CD8-positive, alpha-beta memory T cell (primary cell): ENCODE measurements around the gene NCF2. TPM values are rescaled to one million over a fixed set of nuclear protein-coding genes. Genes with fewer than 3 reads are reported as not detected.

Experiments used
- CTCF ChIA-PET: fragments of 350-600 bp; sonication (Branson Sonifier 250); formaldehyde crosslinking; loops from one replicate; lab custom pipeline; 2021; ENCODE audit warnings: antibody characterized with exemption; lab: Charles Lee
- POLR2A ChIA-PET: fragments of 350-600 bp; sonication (Branson Sonifier 250); formaldehyde crosslinking; loops from one replicate; lab custom pipeline; 2021; ENCODE audit warnings: antibody characterized with exemption; lab: Charles Lee
- DNase-seq, 5 donors: peaks; one replicate each; pipeline versions ENCODE4 v3.0.0 to v3.0.0-alpha.2; 2020 to 2022; ENCODE audit warnings: mixed read lengths in 1 of 5
- H3K27ac ChIP-seq: one replicate; pipeline ENCODE4 v1.7.0; 2013; ENCODE audit warnings: low read depth, mild to moderate bottlenecking, low read length, moderate library complexity
- H3K27me3 ChIP-seq: 2 replicates; pipeline ENCODE4 v1.7.0; 2013; ENCODE audit warnings: low read length, mild to moderate bottlenecking; ENCODE audit not compliant: insufficient read depth, poor library complexity, severe bottlenecking
- H3K36me3 ChIP-seq: 2 replicates; pipeline ENCODE4 v1.7.0; 2013; ENCODE audit warnings: mild to moderate bottlenecking, low read length, moderate library complexity; ENCODE audit not compliant: insufficient read depth
- H3K4me1 ChIP-seq: 2 replicates; pipeline ENCODE4 v1.7.0; 2013; ENCODE audit warnings: mild to moderate bottlenecking, low read length, moderate library complexity; ENCODE audit not compliant: insufficient read depth
- H3K4me3 ChIP-seq: 2 replicates; pipeline ENCODE4 v1.7.0; 2013; ENCODE audit warnings: mild to moderate bottlenecking, low read length
- H3K9me3 ChIP-seq: 2 replicates; pipeline ENCODE4 v1.7.0; 2013; ENCODE audit warnings: mild to moderate bottlenecking, low read length
- H3K27ac Mint-ChIP-seq, 8 donors: one replicate each; pipeline ENCODE4 v1.8.0; 2020 to 2021; ENCODE audit warnings: mixed read lengths in 8 of 8, mild to moderate bottlenecking in 6 of 8, inconsistent platforms in 3 of 8, moderate library complexity in 3 of 8
- H3K27me3 Mint-ChIP-seq, 2 donors: one replicate each; pipeline ENCODE4 v1.8.0; 2020 to 2021; ENCODE audit warnings: mixed read lengths in 2 of 2, mild to moderate bottlenecking in 1 of 2, moderate library complexity in 1 of 2
- H3K36me3 Mint-ChIP-seq, 3 donors: one replicate each; pipeline ENCODE4 v1.8.0; 2020 to 2021; ENCODE audit warnings: mixed read lengths in 3 of 3, inconsistent platforms in 1 of 3, mild to moderate bottlenecking in 1 of 3
- H3K4me1 Mint-ChIP-seq, 3 donors: one replicate each; pipeline ENCODE4 v1.8.0; 2020 to 2021; ENCODE audit warnings: mixed read lengths in 3 of 3, inconsistent platforms in 1 of 3, mild to moderate bottlenecking in 1 of 3
- H3K4me3 Mint-ChIP-seq, 7 donors: one replicate each; pipeline ENCODE4 v1.8.0; 2020 to 2021; ENCODE audit warnings: mixed read lengths in 7 of 7, mild to moderate bottlenecking in 6 of 7, moderate library complexity in 4 of 7, inconsistent platforms in 2 of 7
- H3K9me3 Mint-ChIP-seq, 5 donors: one replicate each; pipeline ENCODE4 v1.8.0; 2020 to 2022; ENCODE audit warnings: mixed read lengths in 5 of 5, mild to moderate bottlenecking in 3 of 5, moderate library complexity in 2 of 5, inconsistent platforms in 1 of 5
- polyA plus RNA-seq: library from polyadenylated mRNA; unstranded; fragments of 300-500 nt; fragmentation: Illumina TruSeq; gene quantifications from one replicate; pipeline ENCODE4 v1.2.3, GENCODE V29; 2021
- total RNA-seq, 2 experiments: library from RNA; stranded (reverse); gene quantifications; one replicate each; pipeline ENCODE4 v1.2.3, GENCODE V29; 2021

The NCF2 gene
- total and polyA plus RNA-seq, 3 experiments from 2014 or later: 0.30 to 4.6 (median 3.6) TPM

DNA sequence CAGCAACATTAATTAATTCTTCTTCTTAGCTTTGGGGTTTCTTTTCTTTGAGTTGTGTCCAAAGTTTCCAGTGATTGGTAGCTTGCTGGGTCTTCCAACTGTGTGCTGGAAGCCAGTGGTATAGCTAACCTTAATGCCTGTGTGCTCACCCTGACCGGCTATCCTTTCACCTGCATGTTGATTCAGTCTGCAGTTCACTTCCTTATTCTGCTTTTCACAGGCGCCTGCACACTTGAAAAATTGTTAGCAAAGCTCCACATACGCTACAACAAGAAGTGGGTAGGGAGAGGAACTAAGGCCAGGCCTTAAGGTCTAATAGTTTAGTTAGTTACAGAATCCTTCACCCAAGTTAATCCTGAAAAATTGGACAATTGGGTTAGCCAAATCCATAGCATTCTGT lies 35.7 kb downstream of the NCF2 start:
- POLR2A ChIA-PET: no interaction called here
- Histone ChIP-seq H3K36me3 (peaks cover 34% of the 10 kb centered on the region), H3K27ac (no peak overlapping the region)

DNA sequence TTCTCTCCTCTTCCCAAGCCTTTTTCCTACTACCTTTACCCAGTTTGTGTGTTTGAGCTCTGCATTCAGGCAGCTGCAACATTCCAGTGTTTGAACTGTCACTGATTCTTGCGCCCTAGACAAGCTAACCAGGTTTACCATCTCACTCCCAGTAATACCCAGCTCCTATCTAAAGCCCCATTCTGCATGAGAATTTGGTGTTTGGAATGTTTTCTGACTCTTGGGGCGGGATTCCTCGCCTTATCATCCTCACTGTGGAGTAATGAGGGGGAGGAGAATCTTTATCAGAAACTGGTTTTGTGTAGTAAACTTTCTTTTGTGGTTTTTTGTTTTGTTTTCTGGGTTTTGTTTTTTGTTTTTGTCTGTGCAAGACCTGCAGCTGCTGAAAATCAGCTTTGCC lies 36.5 kb downstream of the NCF2 start:
- Histone ChIP-seq H3K9me3 (no peaks in the 10 kb centered on the region), H3K27ac (no peak overlapping the region), H3K36me3 (peaks cover 34% of the 10 kb centered on the region), H3K27me3 (no peaks in the 10 kb centered on the region), H3K4me3 (no peak overlapping the region), H3K4me1 (no peaks in the 10 kb centered on the region)
- Mint-ChIP-seq H3K27ac (peak overlapping the region in 2 of 8 donors; percentile 32 to 87), H3K27me3 (no peaks in the 10 kb centered on the region), H3K4me1 (no peaks in the 10 kb centered on the region), H3K36me3 (peaks cover 0 to 72% (median 11%) of the 10 kb centered on the region in 3 donors), H3K9me3 (no peaks in the 10 kb centered on the region), H3K4me3 (no peak overlapping the region)
- ChIA-PET CTCF (no interaction called here), POLR2A (no interaction called here)
- DNase-seq: no peak

More for the DNA sequence above, 35.7 kb downstream of the NCF2 start:
- no peaks in the 10 kb centered on the region for H3K27me3 ChIP-seq
- peak overlapping the region in 3 of 8 donors; percentile 33 to 77 (median 60) for H3K27ac Mint-ChIP-seq
- no peaks in the 10 kb centered on the region for H3K9me3 ChIP-seq
- H3K27me3 Mint-ChIP-seq: no peaks in the 10 kb centered on the region
- H3K4me3 ChIP-seq: no peak overlapping the region
- H3K4me1 ChIP-seq: no peaks in the 10 kb centered on the region
- no peak overlapping the region for H3K4me3 Mint-ChIP-seq
- CTCF ChIA-PET: no interaction called here
- H3K4me1 Mint-ChIP-seq: no peaks in the 10 kb centered on the region
- DNase-seq: no peak
- H3K36me3 Mint-ChIP-seq: peaks cover 0 to 64% (median 11%) of the 10 kb centered on the region in 3 donors
- no peaks in the 10 kb centered on the region for H3K9me3 Mint-ChIP-seq

DNA sequence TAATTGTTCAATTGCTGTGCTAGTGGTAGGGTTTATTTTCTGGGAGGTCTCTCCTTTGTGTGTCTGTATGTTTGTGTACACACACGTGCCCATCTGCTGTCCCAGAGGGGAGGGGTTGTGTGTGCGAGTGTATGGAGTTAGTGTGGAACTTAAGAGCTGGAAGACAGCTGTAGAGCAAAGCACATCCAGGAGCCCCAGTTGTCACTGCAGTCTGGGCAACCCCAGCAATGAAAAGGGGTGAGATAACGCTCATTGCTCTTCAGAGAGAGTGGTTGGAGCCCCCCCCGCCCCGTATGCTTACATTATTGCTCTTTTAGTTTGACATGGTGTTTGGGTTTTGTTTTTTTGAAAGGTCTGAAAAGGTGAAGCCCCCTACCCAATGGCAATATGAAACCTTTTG lies 36.9 kb downstream of the NCF2 start:
- Histone ChIP-seq H3K4me3 (no peak overlapping the region), H3K36me3 (peaks cover 34% of the 10 kb centered on the region), H3K27me3 (no peaks in the 10 kb centered on the region), H3K9me3 (no peaks in the 10 kb centered on the region), H3K4me1 (no peaks in the 10 kb centered on the region), H3K27ac (no peak overlapping the region)
- H3K4me1 Mint-ChIP-seq: no peaks in the 10 kb centered on the region
- H3K9me3 Mint-ChIP-seq: no peaks in the 10 kb centered on the region
- H3K27ac Mint-ChIP-seq: peak overlapping the region in 3 of 8 donors; percentile 32 to 87 (median 78)
- no peaks in the 10 kb centered on the region for H3K27me3 Mint-ChIP-seq
- H3K36me3 Mint-ChIP-seq: peaks cover 0 to 75% (median 14%) of the 10 kb centered on the region in 3 donors
- CTCF ChIA-PET: no interaction called here
- DNase-seq: no peak
- H3K4me3 Mint-ChIP-seq: no peak overlapping the region
- POLR2A ChIA-PET: no interaction called here

DNA sequence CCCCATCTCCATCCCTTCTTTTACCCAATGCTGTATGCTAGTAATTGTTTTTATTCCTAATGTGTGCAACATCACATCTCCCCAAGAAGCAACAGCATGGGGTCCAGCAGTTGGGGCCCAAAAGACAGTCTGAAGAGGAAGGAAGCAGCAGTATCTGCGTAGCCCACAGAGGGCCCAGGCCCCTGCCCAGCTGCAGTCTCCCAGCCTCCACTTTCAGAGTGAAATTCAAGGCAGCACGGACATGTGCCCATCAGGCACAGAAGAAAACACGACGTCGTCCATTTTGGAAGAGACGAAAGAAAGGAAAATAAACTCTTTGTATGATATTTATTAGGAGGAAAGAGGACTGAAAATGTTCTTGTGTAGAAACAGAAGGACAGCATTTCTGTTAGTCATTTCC lies 37.4 kb downstream of the NCF2 start:
- peaks cover 0 to 80% (median 15%) of the 10 kb centered on the region in 3 donors for H3K36me3 Mint-ChIP-seq
- POLR2A ChIA-PET: no interaction called here
- peak overlapping the region in 3 of 8 donors; percentile 10 to 85 (median 78) for H3K27ac Mint-ChIP-seq

DNA sequence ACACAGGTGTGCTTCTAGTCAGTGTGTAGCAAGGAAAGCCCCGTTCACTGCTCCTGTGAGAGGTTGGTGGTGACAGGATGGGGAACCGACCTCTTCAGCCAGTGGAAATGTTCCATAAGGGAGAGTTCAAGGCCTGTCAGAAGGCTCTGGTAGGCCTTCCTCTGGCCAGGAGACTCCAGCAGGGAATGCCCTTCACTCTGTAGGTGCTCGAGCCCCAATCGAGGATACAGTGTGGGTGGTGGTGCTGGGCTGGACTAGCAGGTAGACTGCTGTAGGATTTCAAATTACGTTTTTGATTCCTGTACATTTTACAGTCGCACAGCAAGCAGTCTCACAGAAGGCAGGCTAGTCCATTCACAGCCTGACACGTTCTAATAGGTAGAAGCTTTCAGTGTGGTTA lies 37.8 kb downstream of the NCF2 start:
- no peak overlapping the region for H3K4me3 Mint-ChIP-seq
- no peaks in the 10 kb centered on the region for H3K9me3 ChIP-seq
- peaks cover 0 to 81% (median 17%) of the 10 kb centered on the region in 3 donors for H3K36me3 Mint-ChIP-seq
- ChIA-PET CTCF (no interaction called here), POLR2A (no interaction called here)
- DNase-seq: no peak
- no peaks in the 10 kb centered on the region for H3K4me1 Mint-ChIP-seq
- peak overlapping the region in 1 of 8 donors; percentile 85 for H3K27ac Mint-ChIP-seq
- H3K4me1 ChIP-seq: no peaks in the 10 kb centered on the region
- H3K27me3 Mint-ChIP-seq: no peaks in the 10 kb centered on the region
- no peaks in the 10 kb centered on the region for H3K9me3 Mint-ChIP-seq
- no peak overlapping the region for H3K27ac ChIP-seq
- no peaks in the 10 kb centered on the region for H3K27me3 ChIP-seq
- no peak overlapping the region for H3K4me3 ChIP-seq
- peaks cover 36% of the 10 kb centered on the region for H3K36me3 ChIP-seq

More for the DNA sequence above, 37.4 kb downstream of the NCF2 start:
- H3K27ac ChIP-seq: no peak overlapping the region
- no peak overlapping the region for H3K4me3 ChIP-seq
- H3K4me1 Mint-ChIP-seq: no peaks in the 10 kb centered on the region
- DNase-seq: no peak
- no peaks in the 10 kb centered on the region for H3K27me3 ChIP-seq
- H3K4me1 ChIP-seq: no peaks in the 10 kb centered on the region
- no peaks in the 10 kb centered on the region for H3K9me3 ChIP-seq
- peaks cover 34% of the 10 kb centered on the region for H3K36me3 ChIP-seq
- H3K27me3 Mint-ChIP-seq: no peaks in the 10 kb centered on the region
- H3K9me3 Mint-ChIP-seq: no peaks in the 10 kb centered on the region
- no peak overlapping the region for H3K4me3 Mint-ChIP-seq
- CTCF ChIA-PET: no interaction called here

DNA sequence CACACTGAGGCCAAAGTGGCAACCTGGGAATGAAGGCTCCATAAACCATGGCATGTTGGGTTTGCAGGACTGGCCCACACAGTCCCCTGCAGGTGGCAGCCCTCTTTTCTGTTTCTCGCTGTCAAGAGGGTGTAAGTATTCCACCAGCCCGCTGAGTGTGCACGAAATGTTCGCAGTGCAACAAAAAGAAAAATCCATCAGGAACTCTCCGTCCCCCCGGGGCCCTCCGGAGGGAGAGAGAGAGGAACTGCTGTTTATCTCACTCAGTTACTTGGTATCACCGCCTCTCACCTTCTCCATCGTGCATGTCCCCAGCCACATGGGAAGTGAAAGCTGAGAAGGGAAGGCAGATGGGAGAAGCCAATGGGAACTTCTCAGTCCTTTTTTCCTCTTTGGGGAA lies 38.3 kb downstream of the NCF2 start:
- Histone ChIP-seq H3K4me3 (no peak overlapping the region), H3K4me1 (no peaks in the 10 kb centered on the region), H3K9me3 (no peaks in the 10 kb centered on the region), H3K27me3 (no peaks in the 10 kb centered on the region), H3K36me3 (peaks cover 41% of the 10 kb centered on the region), H3K27ac (no peak overlapping the region)
- no peaks in the 10 kb centered on the region for H3K27me3 Mint-ChIP-seq
- no peaks in the 10 kb centered on the region for H3K9me3 Mint-ChIP-seq
- DNase-seq: no peak
- H3K4me3 Mint-ChIP-seq: no peak overlapping the region
- no peaks in the 10 kb centered on the region for H3K4me1 Mint-ChIP-seq
- ChIA-PET POLR2A (no interaction called here), CTCF (no interaction called here)
- H3K27ac Mint-ChIP-seq: peak overlapping the region in 1 of 8 donors; percentile 42
- H3K36me3 Mint-ChIP-seq: peaks cover 0 to 84% (median 17%) of the 10 kb centered on the region in 3 donors

DNA sequence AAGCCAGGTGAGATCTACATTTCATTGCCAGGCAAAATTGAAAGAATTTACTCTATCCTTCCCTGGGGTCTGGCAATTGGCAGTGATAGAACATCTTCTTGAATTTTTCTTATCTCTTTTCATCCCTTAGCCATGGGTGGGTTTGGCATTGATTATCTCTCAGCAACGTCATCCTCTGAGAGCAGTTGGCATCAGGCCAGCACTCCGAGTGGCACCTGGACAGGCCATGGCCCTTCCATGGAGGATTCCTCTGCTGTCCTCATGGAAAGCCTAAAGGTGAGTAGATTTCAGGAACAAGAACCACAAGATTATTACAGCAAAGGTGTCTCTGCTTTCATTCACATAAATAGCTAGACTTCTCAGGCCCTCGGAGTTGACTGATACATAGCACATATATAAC lies 39.3 kb downstream of the NCF2 start:
- Mint-ChIP-seq H3K27me3 (no peaks in the 10 kb centered on the region), H3K9me3 (no peaks in the 10 kb centered on the region), H3K4me1 (no peaks in the 10 kb centered on the region), H3K4me3 (no peak overlapping the region), H3K36me3 (peaks cover 0 to 93% (median 17%) of the 10 kb centered on the region in 3 donors), H3K27ac (peak overlapping the region in 4 of 8 donors; percentile 19 to 85 (median 76))
- ChIA-PET CTCF (no interaction called here), POLR2A (no interaction called here)
- Histone ChIP-seq H3K27me3 (no peaks in the 10 kb centered on the region), H3K4me3 (no peak overlapping the region), H3K9me3 (no peaks in the 10 kb centered on the region), H3K27ac (no peak overlapping the region), H3K4me1 (no peaks in the 10 kb centered on the region), H3K36me3 (peaks cover 50% of the 10 kb centered on the region)
- DNase-seq: no peak

DNA sequence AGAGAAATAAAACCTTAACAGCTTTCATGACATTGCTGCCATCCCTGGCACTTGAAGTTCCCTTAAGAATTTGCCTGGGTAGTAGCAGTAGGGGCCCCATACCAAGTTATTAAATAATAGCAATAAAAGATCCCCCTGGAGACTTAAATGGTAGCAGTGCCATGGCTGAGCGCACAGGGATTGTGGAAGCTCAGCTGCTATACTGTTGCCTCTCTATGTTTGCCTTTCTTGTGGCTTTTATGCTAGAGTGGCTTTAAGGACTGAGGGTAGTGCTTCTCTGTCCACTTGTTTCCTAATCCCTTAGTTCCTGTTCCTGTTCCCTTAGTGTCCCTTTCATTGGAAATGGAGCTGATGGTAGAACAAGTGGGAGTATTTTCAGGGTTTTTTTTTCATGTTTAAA lies 42.1 kb downstream of the NCF2 start:
- H3K4me3 ChIP-seq: no peak overlapping the region
- H3K27me3 ChIP-seq: no peaks in the 10 kb centered on the region
- Mint-ChIP-seq H3K27me3 (no peaks in the 10 kb centered on the region), H3K4me1 (peaks cover 0 to 5% (median 0%) of the 10 kb centered on the region in 3 donors), H3K9me3 (no peaks in the 10 kb centered on the region), H3K27ac (no peak overlapping the region), H3K36me3 (peaks cover 7 to 97% (median 20%) of the 10 kb centered on the region in 3 donors), H3K4me3 (no peak overlapping the region)
- H3K9me3 ChIP-seq: no peaks in the 10 kb centered on the region
- DNase-seq: no peak
- ChIA-PET CTCF (no interaction called here), POLR2A (no interaction called here)
- no peak overlapping the region for H3K27ac ChIP-seq
- H3K4me1 ChIP-seq: no peaks in the 10 kb centered on the region
- H3K36me3 ChIP-seq: peaks cover 59% of the 10 kb centered on the region
